K562 (cell line): Measurements from ENCODE around the gene ENSA. TPM values are rescaled to one million over a fixed set of nuclear protein-coding genes. Genes with fewer than 3 reads are reported as not detected.
A peak's percentile ranks its signal among the peaks of the same experiment; 100 is the strongest.

ENCODE experiments used
- ETV6 ChIP-seq, 3 experiments: fragments of 150-350 bp in 1 of 3; sonication (generic) in 1 of 3; formaldehyde crosslinking in 1 of 3; IDR thresholded peaks; 2 replicates each; pipeline versions ENCODE4 v1.6.1 to v1.8.0; 2014 to 2022; ENCODE audit warnings: borderline replicate concordance in 2 of 3, low read depth in 2 of 3, antibody characterized with exemption in 1 of 3, low read length in 1 of 3, mild to moderate bottlenecking in 1 of 3, missing genetic modification reagents in 1 of 3
- GATAD2A ChIP-seq: fragments of 450-650 bp; IDR thresholded peaks from 2 replicates; pipeline ENCODE4 v1.6.1; 2017
- GTF2A2 ChIP-seq: IDR thresholded peaks from 2 replicates; pipeline ENCODE4 v1.6.1; 2016; ENCODE audit warnings: mild to moderate bottlenecking, missing genetic modification characterization, missing compliant biosample characterization
- GTF2F1 ChIP-seq: IDR thresholded peaks from 2 replicates; pipeline ENCODE4 v1.6.1; 2011; ENCODE audit warnings: low read depth, low read length, improper control_type of control experiment
- ILF3 ChIP-seq: fragments of 450-650 bp; IDR thresholded peaks from 2 replicates; pipeline ENCODE4 v1.6.1; 2018; ENCODE audit warnings: antibody characterized with exemption, mild to moderate bottlenecking, moderate library complexity, borderline replicate concordance
- MCM2 ChIP-seq: fragments of 450-650 bp; IDR thresholded peaks from 2 replicates; pipeline ENCODE4 v1.6.1; 2017; ENCODE audit warnings: low read depth, mild to moderate bottlenecking
- NFIC ChIP-seq: fragments of 450-650 bp; IDR thresholded peaks from 2 replicates; pipeline ENCODE4 v1.6.1; 2017; ENCODE audit warnings: mild to moderate bottlenecking, inconsistent platforms
- POLR2A ChIP-seq: fragments of 450-650 bp; conservative IDR thresholded peaks from 2 replicates; pipeline ENCODE4 v1.6.1; 2016
- PURB ChIP-seq: sonication (generic); formaldehyde crosslinking; IDR thresholded peaks from 2 replicates; pipeline ENCODE4 v1.9.0; 2021; ENCODE audit warnings: low read depth, mild to moderate bottlenecking, missing genetic modification reagents
- RBM34 ChIP-seq: fragments of 200-400 bp; formaldehyde crosslinking; IDR thresholded peaks from 2 replicates; pipeline ENCODE4 v1.6.1; 2018; ENCODE audit warnings: low read length, borderline replicate concordance; ENCODE audit not compliant: insufficient read depth
- SAFB ChIP-seq: fragments of 200-400 bp; formaldehyde crosslinking; IDR thresholded peaks from 2 replicates; pipeline ENCODE4 v1.6.1; 2017; ENCODE audit warnings: low read depth, low read length, borderline replicate concordance
- TEAD1 ChIP-seq, 2 experiments: fragments of 450-650 bp in 1 of 2; sonication (generic) in 1 of 2; formaldehyde crosslinking; IDR thresholded peaks; 2 replicates each; pipeline versions ENCODE4 v1.4.0 to v1.8.0; 2020 to 2022; ENCODE audit warnings: mild to moderate bottlenecking in 2 of 2, missing genetic modification reagents in 1 of 2
- WHSC1 ChIP-seq: IDR thresholded peaks from one replicate; pipeline ENCODE4 v1.6.1; 2012; ENCODE audit warnings: low read length, control low read depth, inconsistent platforms
- ZNF232 ChIP-seq: sonication (generic); formaldehyde crosslinking; IDR thresholded peaks from 2 replicates; pipeline ENCODE4 v1.8.0; 2022; ENCODE audit warnings: mild to moderate bottlenecking, missing genetic modification reagents
- ZNF277 ChIP-seq: fragments of 250-450 bp; sonication (Bioruptor Pico); IDR thresholded peaks from 2 replicates; pipeline ENCODE4 v1.8.0; 2022; ENCODE audit warnings: inconsistent platforms, mild to moderate bottlenecking, moderate library complexity, borderline replicate concordance
- ZNF584 ChIP-seq: fragments of 200-800 bp; sonication (Bioruptor generic); IDR thresholded peaks from 2 replicates; pipeline ENCODE4 v1.6.1; 2016; ENCODE audit warnings: low read depth, mild to moderate bottlenecking, missing genetic modification characterization, missing compliant biosample characterization
- ZNF586 ChIP-seq: fragments of 450-650 bp; formaldehyde crosslinking; conservative IDR thresholded peaks from 2 replicates; pipeline ENCODE4 v1.4.0; 2020; ENCODE audit warnings: mild to moderate bottlenecking, moderate library complexity
- polyA plus RNA-seq, 8 experiments: library from polyadenylated mRNA; depleted of rRNA in 4 of 8; stranded (reverse) in 5 of 8; unstranded in 3 of 8; fragments of >200 nt; fragmentation: Nextera tagmentation in 2 of 8; fragmentation: Illumina TruSeq in 1 of 8; extraction: Ambion mirVana in 2 of 8; extraction: Trizol in 1 of 8; gene quantifications; 2 replicates each; pipeline versions ENCODE4 v1.2.1 to v1.2.3, GENCODE V29; 2011 to 2014; ENCODE audit warnings: inconsistent platforms in 1 of 8, missing spikeins in 1 of 8
- total RNA-seq, 7 experiments: library from RNA; depleted of rRNA in 6 of 7; stranded (reverse); fragments of >200 nt in 6 of 7; fragmentation: Illumina TruSeq in 2 of 7; extraction: Trizol in 2 of 7; gene quantifications; 2 replicates each; pipeline versions ENCODE4 v1.2.1 to v1.2.3, GENCODE V29; 2011 to 2021; ENCODE audit warnings: low replicate concordance in 1 of 7
- TF ChIP-seq, protein P1 (sequence below): fragments of 450-650 bp; conservative IDR thresholded peaks from 2 replicates; pipeline ENCODE4 v1.6.1; 2016; ENCODE audit warnings: missing genetic modification characterization, low read depth, mild to moderate bottlenecking, control low read depth, missing compliant biosample characterization
- TF ChIP-seq, protein P2 (sequence below): fragments of 150-350 bp; conservative IDR thresholded peaks from 2 replicates; pipeline ENCODE4 v1.6.1; 2014; ENCODE audit warnings: low read length
- TF ChIP-seq, protein P3 (sequence below): IDR thresholded peaks from 3 replicates; pipeline ENCODE4 v1.6.1; 2011; ENCODE audit warnings: borderline replicate concordance, mild to moderate bottlenecking; ENCODE audit not compliant: insufficient read length, insufficient read depth

ENSA gene
- total and polyA plus RNA-seq, 9 of the 15 experiments (the other 6 are each of a cell fraction or from before 2014, with no cell fraction given) = 68.1 to 605 (median 188) TPM

DNA sequence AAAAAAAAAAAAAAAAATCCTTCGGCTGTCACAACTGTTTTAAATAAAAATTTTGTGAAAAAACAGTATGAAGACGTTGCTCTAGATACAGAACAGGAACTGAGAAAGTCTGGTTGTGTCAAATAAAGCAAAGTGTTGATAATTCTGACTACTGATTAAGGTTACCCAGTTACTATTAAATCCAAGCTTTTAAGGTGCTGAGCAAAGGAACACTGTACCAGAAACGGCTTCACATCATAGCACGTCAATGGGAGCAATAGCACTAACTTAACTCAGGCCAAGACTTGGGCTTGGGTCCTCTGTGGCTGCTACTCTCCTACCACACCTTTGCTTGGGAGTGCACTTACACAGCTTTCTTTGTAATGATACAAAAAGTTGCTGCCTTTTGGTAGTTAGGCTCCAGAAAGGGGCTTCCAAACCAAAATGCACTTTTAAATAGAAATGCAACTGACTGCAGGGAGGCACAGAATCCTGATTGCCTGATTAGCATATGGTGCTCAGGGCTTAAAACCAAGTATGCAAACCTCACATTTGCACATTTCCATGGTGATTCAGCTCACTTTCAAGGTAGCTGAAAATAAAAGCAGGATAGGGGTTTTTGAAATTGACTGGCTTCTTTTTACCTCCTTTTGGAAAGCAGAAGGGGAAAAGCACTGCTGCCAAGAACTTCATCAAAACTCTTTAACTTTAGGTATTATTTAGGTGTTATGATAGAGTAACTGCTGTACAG, 56.3 kb downstream of the ENSA start (continued):
- TF ChIP-seq ZNF277 (CRISPR knock-in tag) (no peak), ZNF232 (no peak), MCM2 (no peak), RBM34 (no peak), WHSC1 (no peak), GTF2F1 (no peak), GTF2A2 (tag) (no peak), ZNF586 (no peak), NFIC (no peak), POLR2A (peak; percentile 16), ZNF584 (no peak), PURB (CRISPR knock-in tag) (no peak), ETV6 (IDR thresholded peaks at IDR 0.05; ENCODE audit: borderline replicate concordance in 1 of 2, low read depth in 2 of 2, low read length in 1 of 2) (no peak), ETV6 (CRISPR knock-in tag; IDR thresholded peaks at IDR 0.05; ENCODE audit: borderline replicate concordance) (0 out of 2 replicates have a peak, but pooled peaks have one; percentile 37), TEAD1 (CRISPR knock-in tag; IDR thresholded peaks at IDR 0.05) (0 out of 4 replicates have a peak, but pooled peaks of 1 of the 2 experiments have one; percentile 27), ILF3 (peak; percentile 85), GATAD2A (no peak), SAFB (no peak)
- TF ChIP-seq, protein P1, sequence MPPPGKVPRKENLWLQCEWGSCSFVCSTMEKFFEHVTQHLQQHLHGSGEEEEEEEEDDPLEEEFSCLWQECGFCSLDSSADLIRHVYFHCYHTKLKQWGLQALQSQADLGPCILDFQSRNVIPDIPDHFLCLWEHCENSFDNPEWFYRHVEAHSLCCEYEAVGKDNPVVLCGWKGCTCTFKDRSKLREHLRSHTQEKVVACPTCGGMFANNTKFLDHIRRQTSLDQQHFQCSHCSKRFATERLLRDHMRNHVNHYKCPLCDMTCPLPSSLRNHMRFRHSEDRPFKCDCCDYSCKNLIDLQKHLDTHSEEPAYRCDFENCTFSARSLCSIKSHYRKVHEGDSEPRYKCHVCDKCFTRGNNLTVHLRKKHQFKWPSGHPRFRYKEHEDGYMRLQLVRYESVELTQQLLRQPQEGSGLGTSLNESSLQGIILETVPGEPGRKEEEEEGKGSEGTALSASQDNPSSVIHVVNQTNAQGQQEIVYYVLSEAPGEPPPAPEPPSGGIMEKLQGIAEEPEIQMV (tag) = no peak
- TF ChIP-seq, protein P2, sequence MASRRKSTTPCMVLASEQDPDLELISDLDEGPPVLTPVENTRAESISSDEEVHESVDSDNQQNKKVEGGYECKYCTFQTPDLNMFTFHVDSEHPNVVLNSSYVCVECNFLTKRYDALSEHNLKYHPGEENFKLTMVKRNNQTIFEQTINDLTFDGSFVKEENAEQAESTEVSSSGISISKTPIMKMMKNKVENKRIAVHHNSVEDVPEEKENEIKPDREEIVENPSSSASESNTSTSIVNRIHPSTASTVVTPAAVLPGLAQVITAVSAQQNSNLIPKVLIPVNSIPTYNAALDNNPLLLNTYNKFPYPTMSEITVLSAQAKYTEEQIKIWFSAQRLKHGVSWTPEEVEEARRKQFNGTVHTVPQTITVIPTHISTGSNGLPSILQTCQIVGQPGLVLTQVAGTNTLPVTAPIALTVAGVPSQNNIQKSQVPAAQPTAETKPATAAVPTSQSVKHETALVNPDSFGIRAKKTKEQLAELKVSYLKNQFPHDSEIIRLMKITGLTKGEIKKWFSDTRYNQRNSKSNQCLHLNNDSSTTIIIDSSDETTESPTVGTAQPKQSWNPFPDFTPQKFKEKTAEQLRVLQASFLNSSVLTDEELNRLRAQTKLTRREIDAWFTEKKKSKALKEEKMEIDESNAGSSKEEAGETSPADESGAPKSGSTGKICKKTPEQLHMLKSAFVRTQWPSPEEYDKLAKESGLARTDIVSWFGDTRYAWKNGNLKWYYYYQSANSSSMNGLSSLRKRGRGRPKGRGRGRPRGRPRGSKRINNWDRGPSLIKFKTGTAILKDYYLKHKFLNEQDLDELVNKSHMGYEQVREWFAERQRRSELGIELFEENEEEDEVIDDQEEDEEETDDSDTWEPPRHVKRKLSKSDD = no peak
- TF ChIP-seq, protein P3, sequence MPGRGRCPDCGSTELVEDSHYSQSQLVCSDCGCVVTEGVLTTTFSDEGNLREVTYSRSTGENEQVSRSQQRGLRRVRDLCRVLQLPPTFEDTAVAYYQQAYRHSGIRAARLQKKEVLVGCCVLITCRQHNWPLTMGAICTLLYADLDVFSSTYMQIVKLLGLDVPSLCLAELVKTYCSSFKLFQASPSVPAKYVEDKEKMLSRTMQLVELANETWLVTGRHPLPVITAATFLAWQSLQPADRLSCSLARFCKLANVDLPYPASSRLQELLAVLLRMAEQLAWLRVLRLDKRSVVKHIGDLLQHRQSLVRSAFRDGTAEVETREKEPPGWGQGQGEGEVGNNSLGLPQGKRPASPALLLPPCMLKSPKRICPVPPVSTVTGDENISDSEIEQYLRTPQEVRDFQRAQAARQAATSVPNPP = no peak
